Activated CD4-positive, alpha-beta T cell treated with anti-CD3 and anti-CD28 coated beads, Interleukin-2, Interleukin-6, amounts not matched to agents 100 ng/mL and 50 ng/mL, durations not matched to agents 16 hours and 8 hours (primary cell): Measurements from ENCODE around the gene KDM5A.

Experiments
- DNase-seq: peaks from one replicate; pipeline ENCODE4 v3.0.0-alpha.2; 2020

Gene KDM5A

DNA sequence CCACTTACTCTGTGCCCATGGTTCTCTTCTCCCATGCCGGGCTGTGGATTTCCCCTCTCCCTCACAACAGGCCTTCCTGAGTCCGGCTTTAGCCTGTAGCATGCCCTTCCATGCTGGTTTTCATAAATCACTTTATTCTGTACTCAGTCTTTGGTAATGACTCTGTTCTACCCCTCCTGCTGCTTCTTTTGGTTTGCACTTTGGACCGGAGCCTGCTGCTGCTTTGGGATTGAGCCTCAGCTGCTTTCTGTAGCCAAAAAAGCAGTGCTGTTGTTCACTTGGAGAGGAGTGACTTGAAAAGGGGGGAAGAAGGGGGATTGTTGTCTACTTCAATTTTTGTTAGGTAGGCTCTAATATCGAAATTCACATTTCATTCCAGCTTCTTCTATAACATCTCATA lies 118.0 kb downstream of the KDM5A start:
- no peak for DNase-seq

DNA sequence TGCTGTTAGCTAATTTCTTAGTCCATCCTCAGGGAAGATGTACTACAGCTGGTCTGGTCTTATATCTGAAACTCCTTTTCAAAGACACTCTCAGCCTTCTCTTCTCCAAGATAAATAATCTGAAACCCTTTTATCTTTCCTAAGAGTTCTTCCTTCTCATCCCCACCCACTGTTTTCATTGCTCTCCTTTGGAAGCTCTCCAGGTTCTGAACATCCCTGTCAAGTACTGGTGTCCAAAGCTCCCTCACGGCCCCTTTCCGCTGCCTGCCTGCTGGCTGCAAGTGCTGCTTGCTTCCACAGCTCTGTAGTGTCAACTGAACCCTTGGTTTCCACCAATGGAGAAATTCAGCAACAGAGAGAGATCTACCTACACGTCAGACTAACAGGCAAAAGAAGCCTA lies 119.9 kb downstream of the KDM5A start:
- no peak for DNase-seq

DNA sequence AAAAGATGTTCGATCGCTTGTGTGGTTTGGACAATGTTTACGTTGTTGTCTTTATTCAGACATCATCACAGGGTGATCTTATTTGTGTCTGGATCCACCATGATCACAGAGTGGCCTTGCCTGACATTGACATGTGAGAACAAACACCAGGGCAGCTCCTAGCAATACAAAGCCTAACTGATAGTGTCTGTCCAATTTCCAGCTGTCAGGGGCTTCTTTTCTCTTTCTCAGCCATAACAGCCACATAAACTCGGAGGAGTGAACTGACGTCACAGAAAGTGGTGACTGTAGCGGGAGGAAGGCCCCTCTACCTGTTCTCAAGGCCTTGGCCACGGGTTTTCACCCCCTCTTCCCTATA lies 120.7 kb downstream of the KDM5A start:
- DNase-seq: no peak

DNA sequence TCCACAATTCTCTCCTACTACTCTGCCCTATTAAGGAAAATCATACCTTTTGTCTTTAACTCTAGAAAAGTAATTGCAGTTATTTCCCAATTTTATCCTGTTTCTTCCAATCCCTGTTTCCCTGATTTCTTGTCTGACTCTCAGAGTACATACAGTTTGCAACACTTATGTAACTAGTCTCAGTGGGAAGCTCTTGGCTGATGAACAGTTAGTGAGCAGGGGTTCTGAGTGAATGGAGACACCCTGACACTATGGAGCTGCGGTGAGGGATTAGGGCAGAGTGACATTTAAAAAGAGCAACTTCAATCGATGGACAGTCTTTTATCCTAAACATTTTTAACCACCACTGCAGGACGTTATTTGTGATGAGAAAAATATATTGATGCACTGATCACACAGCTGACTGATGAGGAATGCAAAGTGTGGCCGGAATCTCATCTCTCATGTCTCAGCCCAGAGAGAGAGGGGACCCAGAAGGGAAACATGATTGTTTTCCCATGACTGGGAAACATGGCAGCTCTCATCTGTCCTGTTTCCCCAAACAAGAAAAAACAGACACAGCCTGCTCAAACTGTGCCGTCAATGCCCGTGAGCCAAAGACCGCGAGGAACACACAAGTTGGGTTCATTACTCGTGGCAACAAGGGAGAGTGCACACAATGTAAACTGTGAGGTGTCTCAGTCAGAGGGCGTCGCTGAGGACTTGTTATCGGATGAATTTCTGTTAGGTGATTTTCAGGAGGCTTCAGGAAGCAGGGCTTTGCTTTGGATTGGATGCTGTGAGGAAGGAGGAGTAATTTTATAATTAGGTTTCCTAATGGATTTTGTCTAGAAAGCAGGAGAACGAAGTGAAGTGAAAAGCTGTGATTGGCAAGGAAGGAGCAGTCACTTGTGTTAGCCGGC lies 121.3 kb downstream of the KDM5A start:
- DNase-seq: no peak

DNA sequence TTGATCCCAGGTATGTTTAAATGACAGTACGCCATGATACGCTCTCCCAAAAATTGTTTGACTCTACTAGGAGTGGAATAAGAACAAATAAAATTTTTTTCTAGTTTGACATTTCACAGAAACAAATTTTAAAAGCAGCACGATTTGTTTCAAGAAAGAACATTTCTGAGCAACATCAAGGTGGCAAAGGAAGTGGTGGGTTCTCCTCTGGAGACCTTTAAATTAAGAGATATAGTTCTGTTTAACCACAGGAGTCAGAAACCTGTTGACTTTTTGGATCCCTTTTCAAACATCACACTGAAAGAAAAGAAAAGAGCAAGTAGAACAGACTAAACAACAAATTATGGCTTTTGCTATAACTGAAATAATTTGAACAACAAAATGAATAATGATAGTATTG lies 124.0 kb downstream of the KDM5A start:
- no peak for DNase-seq

DNA sequence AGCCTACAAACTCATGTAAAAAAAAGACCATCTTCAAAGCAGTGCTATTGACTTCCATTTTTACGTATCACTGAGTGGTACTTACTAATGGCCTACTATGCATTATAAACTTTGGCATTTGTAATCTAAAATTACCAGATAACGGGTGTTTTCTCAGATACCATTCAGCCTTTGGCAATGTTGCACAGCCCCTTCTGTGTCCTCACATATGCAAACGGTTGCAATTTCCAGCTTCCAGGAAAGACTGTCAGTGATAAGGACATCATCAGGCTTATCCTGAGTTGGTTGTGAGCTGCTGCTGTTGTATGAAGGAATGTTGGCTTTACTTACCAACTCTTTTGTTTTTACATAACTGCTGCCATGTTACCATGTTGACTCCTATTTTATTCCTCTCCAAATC lies 124.9 kb downstream of the KDM5A start:
- no peak for DNase-seq

DNA sequence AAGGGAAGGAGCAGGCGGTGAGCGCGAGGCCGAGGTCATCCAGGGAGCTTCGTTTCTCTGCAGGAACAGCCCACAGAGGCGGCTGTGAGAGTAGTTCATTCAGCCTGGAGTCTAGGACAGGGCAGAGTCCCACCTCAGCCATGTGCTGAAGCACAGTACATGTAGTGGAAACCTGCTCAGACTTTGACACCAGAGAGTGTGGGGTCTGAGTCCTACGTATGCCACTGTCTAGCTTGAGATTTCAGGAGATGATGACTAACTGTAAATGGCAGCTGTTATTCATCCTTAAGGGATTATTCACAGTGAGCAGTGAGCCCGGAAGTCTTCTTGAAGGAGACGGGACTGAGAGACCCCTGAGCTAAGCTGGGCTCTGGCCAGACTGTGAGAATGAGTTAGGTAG lies 125.5 kb downstream of the KDM5A start:
- DNase-seq: no peak

DNA sequence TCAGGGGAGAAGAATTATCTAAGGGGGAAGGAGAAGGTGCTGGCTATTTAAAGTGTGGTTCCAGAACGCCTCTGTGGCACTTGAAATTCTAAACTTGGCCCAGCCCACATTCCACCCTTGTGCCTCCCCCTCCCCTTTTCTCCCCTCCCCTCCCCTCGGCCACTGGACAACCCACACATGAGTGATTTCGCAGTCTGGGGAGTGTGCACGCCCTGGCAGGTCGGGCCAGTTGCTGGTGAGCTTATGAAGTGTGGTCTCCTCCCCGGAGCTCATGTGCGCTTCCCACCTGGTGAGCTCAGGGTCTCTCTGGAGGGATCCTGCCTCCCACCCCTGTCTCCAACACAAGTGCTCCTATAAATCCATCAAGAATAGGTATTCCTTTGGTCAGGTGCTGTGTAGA lies 126.3 kb downstream of the KDM5A start, which contains the start of gene SLC6A13:
Gene SLC6A13, minus strand, starts transcription at position 20 of the 400 bp plus-strand sequence. CDS start 2,784 bp downstream, outside the sequence.
- no peak for DNase-seq

DNA sequence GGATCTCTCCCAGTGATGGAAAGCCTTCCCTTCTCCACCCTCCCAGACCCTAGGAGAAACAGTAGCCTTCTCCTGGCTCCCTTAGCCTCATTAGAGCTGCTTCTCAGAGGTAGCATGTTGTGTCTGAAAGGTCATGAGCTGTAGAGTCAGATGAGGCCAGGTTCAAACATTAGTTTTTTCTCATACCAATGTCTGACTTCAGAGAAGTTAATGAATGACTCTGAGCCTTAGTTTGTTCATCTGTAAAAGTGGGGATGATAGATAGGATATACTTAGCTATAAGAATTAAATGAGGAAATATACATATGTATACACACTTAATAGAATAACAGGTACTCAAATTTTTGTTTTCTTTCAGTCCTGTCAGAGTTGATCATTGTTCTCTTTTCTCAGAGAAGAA lies 127.0 kb downstream of the KDM5A start:
- no peak for DNase-seq

DNA sequence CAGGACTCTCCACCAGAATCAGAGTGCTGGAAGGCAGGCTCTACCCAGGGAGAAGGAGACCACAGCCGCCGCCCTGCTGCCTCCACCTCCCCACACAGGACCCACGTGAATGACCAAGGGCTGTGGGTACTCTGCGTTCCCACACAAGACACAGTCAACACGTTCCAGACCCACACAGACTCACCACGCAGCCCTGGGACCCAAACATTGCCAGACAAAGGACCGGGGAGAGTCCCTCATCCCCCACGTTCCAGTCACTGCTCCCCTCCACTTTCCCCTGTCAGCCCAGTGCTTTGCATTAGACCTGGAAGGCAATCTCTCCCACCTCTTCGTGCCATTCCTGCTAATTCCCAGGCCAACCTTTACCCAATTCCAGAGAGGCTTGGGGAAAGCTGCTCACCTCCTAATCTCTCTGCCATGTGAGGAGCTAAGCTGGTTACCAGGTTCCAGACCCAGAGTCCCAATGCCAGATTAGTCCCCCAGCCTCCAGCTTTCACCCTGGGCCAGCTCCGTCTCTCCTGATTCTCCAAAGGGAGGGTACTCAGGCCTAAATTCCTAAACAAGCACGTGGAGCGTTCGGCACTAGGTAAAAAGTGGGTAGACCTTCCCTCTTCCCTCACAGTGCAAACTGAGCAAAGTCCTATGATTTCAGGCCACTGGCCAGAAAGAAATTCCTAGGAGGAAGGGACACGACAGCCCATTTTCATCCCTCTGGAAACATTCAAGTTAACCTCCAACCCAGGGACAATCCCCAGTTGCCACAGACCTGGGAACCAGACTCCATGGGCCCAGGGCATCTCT lies 131.4 kb downstream of the KDM5A start:
- DNase-seq: no peak

DNA sequence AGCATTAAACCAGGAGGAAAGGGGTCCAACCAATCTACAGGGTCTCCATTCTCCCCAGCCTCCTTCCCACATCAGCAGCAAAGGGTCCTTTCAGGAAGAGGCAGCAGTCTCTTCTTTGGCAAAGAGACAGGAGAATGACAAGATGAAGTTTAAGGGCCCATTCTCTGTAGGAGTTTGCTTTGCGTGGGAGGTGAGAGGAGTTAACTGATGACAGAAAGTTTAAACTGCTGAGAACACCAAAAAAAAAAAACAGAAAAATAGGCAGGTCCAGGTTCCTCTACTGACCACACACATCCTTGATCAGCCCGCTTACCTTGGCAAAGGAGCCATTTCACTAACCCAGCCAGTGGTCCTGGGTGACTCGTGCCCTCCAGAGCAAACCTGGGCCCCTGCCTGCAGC lies 132.2 kb downstream of the KDM5A start:
- no peak for DNase-seq

DNA sequence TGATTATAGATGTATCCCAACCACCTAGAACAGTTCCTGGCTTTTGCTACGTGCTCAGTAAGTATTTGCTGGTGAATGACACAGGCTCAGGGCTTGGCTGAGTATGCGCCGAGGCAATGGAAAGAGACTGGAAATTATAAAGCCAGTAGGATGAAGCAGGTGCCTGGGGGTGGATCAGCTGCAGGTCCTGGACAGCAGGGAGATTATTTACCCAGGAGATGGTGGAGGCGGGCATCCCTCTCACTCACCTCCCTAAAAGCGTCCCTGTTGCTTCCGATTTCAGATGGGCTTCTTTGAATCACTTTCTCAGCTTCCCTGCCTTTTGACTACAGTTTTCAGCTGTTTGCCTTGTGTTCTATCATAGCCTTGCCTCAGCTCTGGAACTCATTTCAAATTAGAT lies 132.9 kb downstream of the KDM5A start:
- no peak for DNase-seq

DNA sequence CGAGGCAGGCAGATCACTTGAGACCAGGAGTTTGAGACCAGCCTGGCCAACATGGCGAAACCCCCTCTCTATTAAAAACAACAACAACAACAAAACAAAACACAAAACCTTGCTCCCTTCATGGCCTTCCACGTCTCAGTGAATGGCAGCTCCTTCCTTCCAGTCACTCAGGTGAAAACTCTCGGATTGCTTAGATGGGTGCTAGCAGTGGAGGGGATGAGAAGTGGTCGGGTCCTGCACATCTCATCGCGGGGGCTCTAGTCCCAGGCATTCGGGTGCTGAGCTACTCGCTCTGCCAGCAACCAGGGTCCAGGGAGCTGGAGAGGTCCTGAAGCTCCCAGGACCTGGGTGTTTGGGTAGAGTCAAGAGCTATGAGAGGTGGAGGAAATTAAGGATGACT lies 134.2 kb downstream of the KDM5A start:
- DNase-seq: no peak

DNA sequence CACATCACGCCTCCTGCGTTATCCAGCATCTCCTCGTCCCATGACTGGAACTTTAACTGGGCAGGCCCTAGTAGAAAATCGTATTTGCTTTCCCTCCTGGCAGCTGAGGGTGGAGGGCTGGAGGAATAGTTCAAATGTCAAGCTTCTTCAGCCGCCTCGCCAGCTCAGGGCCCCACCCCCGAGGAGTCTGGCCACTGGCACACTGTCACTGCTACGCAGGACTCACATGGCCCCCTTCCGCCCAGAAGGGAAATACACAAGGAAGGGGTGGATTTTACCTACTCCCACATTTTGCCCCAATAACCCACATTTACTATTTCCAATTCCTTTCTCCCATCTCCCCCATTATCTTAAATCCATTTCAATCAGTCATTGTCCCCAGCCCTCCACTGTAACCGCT lies 135.1 kb downstream of the KDM5A start:
- no peak for DNase-seq

DNA sequence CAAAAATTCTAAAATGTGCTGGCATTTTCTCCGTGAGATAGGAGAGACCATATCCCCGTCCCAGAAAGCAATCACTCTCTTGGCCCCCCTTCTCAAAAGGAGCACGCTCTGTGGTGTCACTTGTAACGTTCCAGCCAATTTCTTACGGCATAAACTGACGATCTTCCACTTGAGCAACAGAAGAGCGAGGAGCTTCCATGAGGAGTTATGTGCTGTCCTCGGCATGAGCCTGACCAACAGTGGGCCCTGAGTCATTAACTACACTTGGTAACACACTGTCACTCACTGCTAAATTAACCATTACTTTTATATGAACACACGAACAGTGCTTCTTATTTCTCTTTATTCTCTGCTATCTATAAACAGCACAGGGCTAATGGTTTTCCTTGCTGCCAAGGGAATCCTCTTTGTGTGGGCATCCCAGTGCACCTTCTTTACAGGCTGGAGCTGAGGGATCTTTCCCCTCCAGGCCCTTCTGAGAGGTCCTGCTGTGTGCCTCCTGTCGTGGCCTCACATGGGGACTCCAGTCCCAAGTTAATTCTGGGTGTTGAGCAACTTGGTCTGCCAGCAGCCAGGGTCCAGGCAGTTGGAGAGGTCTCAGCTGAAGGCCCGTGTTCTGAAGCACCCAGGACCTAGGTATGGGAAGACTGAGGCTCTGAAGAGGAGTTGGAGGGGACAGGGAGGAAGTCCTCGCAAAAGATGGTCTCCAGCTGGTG lies 135.8 kb downstream of the KDM5A start:
- no peak for DNase-seq

DNA sequence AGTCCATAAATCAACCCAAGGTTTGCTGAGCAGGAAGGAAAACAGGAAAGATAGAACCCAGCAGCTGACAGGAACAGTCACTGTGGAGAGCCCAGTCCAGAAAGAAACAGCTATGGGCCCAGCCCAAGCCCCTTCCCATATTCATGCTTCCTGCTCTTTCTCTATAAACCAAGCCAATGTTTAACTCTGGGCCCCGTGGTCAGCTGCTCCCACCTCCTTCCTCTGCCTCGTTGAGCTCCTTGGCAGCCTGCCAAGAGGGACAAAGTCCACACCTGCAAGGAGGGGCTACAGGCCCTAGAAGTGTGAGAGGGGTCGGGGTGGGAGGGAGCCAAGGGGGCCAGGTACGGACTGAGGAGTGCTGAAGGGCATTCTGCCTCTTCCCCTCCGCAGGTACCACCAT lies 136.5 kb downstream of the KDM5A start:
- DNase-seq: no peak

DNA sequence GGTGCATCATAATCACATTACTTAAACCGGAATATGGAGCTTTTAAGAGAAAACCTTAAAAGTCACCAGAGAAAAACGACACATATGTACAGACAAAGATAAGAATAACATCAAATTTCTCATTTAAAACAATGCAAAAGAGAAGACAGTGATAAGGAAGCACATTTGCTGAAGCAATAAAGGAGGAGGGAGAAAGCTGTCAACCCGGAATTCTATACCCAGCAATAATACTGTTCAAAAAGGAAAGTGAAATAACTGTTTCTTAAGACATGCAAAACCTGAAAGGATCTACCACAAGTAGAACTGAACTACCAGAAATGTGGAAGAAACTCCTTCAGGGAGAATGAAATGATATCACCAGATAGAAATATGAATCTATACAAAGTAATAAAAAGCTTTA lies 141.8 kb downstream of the KDM5A start:
- DNase-seq: no peak

DNA sequence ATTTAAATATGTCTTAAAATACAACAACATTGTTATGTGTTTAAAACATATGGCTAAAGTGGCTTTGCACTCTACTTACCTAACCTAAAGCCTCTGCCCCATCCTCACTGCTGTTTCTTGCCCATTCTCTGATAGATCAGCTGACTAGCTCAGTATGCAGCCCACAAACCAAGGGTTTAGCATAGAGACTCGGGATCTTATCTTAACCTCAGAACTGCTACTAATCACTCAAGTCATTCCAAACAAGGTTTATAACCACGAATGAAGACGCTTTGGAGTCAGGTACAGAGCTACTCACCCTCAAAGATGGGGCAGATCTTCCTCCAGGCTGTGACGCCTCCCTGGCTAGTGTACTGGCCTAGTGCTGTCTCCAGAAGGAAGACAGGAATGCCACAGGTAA lies 145.7 kb downstream of the KDM5A start:
- DNase-seq: no peak

DNA sequence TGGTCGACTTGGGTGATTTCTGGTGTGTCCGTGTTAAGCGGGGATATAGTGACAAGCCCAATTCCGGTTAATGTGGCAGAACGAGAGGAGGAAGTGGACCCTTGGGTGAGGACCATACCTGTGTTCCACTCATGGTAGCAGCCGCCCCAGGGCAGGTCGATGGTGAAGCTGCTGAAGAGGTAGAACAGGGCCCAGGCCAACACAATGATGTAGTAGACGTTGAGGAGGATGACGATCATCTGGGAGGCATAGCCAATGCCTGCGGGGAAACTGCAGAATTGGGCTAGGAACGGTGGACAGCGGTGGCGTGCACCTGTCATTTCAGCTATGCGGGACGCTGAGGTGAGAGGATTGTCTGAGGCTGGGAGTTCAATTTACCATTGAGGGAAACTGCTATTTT lies 146.6 kb downstream of the KDM5A start:
- no peak for DNase-seq

DNA sequence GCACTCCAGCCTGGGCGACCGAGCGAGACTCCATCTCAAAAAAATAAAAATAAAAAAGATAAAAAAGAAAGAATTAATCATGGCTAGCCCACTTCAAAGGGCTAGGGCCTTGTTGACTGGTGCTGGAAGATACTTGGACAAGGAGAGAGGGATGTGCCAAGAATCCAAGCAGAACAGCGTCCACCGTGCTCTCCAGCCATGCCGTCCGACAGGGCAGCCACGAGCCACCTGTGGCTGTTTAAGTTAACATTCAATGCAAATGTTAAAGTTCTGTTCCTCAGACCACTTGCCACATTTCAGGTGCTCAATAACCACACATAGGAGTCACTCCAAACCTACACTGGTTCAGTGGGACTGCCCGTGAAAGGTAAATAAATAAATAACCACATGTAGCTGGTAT lies 147.9 kb downstream of the KDM5A start:
- no peak for DNase-seq

DNA sequence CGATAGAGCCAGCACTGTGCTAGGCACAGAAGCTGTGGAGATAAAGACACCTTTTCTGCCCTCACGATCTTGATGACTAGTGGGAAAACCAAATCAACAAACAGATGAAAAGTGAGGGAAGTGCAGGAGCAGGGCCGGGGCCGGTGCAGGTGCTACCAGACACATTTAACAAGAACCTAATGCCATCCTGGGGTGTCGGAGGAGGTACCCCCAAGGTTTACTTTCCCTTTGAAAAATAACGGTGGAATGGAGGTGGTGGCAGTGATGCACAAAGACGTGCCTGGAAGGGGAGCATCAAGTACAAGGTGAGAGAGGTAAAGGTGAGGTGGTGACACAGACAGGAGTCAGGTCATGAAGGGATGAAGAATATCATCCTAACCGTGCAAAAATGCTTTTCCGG lies 148.6 kb downstream of the KDM5A start:
- no peak for DNase-seq

DNA sequence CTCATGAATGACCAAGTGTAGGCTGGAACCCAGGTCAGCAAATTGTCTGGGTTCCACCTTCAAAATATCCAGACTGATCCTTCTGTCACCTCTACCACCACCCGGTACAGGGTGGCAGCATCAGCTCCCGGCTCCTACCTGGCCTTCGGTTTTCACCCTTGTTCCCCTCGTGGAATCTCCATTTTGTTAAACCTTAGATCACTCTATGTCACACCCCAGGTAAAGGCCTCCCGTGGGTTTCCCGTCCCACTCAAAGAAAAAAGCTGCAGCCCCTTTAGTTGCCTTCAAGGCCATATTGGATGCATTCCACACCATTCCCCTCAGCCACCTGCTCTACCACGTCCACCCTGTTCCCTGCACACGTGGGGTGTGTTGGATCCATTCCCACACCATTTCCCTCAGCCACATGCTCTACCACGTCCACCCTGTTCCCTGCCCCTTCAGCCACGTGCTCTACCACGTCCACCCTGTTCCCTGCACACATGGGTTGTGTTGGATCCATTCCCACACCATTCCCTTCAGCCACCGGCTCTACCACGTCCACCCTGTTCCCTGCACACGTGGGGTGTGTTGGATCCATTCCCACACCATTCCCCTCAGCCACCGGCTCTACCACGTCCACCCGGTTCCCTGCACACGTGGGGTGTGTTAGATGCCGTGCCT lies 150.3 kb downstream of the KDM5A start:
- DNase-seq: no peak

DNA sequence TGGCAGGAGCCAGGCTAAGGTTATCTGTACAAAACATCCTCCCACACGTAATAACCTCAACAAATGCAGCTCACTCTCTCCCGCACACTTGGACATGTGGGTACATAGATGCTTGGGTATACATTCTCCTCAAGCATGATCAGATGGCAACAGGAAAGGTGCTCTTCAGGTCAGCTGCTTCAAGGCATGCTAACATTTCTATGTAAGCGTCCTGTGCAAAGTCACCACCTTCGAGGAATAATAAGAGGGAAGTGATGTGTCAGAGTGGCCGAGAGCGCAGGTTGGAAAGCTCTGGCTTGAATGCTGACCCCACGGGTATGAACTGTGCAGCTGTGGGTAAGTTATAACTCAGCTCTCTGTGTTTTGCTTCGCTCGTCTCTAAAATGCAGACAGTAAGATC lies 151.0 kb downstream of the KDM5A start:
- no peak for DNase-seq
